Measurements from ENCODE around the gene C17orf75.

GRCh38 chr17:32323046-32323445, 18.9 kb downstream of the C17orf75 start:
- TF ChIP-seq POLR2AphosphoS5 (IDR thresholded peaks at IDR 0.05; ENCODE audit: low read depth) (no peak), CTCF (IDR thresholded peaks at IDR 0.05; ENCODE audit: insufficient read depth, low read length) (no peak), GABPA (IDR thresholded peaks at IDR 0.05; ENCODE audit: low read depth) (no peak)

Measured in HL-60 (cell line).